Stimulated activated CD4-positive, alpha-beta T cell treated with anti-CD3 and anti-CD28 coated beads, Interleukin-4, amount 100 ng/mL, for 24 hours (primary cell): Measurements from ENCODE around the gene BSND.
"Not testable (repeated sequence)": the region's sequence is repeated elsewhere in the genome, so short reads cannot be mapped to it uniquely, and the experiment has no call there.

Experiments used
- DNase-seq: peaks from one replicate; pipeline ENCODE4 v3.0.0-alpha.2; 2020

Gene BSND

DNA sequence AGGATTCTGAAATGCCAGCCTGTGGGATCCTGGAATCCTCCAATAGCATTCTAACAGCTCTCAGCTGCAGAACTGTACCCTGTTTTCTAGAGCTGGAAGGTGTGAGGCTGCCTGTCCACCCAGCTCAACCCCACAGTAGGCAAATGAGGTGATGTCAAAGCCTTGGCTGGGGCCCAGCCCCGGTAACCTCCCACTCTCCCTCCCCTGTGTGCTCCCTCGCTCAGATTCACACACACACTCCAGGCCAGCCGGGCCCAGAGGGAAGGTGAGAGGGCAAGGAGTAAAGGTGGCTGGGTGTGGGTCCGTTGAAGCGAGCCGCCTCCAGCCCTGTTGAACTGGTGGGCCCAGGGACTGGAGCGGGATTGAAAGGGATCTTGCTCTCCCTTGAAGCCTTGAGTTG lies at the start of gene BSND:
Gene BSND (plus strand): TSS at position 257 of the 400 bp plus-strand sequence. CDS start 254 bp downstream, outside the sequence.
- no peak for DNase-seq

DNA sequence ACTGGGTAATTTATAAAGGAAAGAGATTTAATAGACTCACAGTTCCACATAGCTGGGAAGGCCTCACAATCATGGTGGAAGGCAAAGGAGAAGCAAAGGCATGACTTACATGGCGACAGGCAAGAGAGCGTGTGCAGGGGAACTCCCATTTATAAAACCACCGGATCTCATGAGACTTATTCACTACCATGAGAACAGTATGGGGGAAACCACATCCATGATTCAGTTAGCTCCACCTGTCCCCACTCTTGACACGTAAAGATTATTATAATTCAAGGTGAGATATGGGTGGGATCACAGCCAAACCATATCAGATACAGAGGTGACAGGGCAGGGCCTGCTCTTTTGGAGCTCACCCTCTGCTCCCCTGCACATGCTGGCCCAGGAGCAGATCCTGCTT lies 49.7 kb upstream of the BSND start:
- DNase-seq = no peak

DNA sequence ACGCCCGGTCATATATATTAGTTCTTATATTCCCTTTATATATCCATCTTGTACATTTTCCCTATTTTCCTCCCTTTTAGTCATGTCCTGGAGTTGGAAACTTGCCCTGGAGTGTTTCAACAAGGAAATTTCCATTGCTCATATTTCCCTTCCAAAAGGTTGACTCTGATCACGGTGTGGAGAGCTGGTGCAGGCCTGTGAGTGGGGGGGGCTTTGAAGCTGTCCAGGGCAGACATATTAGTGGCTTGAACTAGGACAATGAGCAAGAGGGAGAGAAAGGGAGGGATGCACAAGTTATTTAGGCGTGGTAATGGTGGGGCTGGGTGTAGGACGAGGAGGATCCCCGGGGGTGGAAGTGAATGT lies 48.7 kb upstream of the BSND start:
- DNase-seq = no peak

DNA sequence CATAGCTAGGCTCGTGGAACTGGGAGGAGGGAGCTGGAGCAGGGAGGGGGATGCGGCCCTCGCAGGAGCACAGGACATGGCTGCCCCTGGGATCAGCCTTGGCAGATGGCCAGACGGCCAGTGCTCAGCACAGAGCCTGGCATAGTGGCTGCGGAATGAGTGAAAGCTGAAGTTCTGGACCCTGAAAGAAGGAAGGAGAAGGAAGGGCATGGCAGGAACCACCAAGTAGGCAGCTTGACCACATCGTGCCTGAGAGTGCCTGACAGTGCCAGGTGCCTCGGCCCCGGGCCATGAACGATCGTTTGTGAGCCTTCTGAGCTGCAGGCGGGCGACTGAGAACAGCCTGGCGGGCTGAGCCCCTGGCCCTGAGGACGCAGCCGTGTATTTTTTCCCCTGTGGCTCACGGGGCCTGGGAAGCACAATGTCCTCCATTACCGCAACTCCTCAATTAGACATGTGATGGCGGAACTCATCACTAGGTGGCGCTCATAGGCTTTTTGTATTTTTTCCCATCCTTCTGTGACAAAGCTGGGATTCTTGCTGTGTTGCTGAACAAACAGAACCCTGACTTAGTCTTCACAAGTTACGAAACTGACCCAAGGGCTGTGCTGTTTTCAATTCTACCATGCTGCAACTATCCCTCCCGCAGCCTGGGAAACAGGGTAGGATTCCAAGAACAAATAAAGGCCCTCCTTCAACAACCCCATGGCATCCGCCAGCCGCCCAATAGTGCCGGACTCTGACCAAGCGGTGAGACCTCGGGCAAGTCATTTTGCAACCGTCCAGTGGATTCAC lies 48.2 kb upstream of the BSND start:
- peak; percentile 52 for DNase-seq

DNA sequence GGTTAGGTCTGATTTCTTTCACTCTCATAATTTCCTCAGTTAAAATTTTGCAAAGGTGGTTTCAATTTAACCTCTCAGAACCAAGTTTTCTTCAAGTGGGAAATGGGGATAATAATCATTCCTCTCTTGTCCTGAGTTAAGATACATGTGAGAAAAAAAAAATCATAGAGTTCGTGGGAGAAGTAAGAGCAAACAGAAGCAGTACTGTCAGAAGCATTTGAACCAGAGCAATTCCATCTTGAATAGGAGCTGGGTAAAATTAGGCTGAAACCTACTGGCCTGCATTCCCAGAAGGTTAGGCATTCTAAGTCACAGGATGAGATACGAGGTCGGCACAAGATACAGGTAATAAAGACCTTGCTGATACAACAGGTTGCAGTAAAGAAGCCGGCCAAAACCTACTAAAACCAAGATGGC lies 46.9 kb upstream of the BSND start:
- no peak for DNase-seq

DNA sequence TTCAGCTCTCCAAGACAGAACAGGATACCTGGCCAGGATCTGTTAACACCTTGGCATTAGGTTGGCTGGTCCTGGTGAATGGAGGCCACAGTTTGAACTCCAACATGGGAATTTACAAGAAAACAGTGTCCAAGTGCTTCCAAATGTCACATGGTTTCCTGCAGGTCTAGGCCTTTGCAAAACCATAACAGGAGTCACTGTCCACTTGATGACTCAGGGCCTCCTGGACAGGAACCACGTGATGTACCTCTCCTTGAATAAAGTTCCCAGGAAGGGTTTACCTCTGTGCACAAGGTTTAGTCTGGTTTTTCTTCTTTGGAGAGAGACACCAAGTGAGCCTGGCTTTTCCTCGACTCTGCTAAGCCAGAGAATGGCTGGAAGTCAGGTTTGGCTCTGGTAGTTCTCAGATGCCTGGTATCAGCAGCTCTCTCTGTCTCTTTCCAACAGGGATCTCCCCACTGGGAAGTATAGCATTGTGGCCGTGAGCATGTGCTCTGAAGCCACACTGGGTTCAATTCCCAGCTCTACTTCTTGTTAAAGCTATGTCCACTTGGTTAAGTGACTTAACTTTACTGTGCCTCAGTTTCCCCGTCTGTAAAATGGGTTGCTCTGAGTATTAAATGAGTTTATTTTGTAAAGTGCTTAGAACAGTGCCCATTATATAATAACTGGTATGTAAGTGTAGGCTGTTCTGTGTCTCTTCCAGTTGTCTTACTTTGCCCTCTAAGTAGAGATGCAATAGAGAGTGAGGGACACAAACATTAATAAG lies 45.6 kb upstream of the BSND start:
- DNase-seq = no peak

DNA sequence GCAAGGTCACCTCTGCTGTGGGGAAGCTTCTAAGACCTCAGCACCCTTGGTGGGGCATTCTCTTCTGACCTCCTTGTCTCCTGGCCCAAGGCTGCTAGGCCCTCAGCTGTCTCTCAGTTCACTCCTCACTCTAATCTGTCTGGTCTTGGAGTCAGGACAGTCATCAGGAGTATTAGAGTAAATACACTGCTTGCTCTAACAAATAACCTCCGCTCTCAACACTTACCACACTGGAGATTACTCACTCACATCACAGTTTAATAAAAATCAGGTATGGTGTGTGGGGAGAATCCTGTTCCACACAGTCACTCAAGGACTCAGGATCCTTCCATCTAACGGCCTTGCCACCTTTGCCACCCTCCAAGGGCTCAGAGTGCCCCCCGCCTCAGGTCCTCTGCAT lies 44.9 kb upstream of the BSND start:
- DNase-seq = no peak

DNA sequence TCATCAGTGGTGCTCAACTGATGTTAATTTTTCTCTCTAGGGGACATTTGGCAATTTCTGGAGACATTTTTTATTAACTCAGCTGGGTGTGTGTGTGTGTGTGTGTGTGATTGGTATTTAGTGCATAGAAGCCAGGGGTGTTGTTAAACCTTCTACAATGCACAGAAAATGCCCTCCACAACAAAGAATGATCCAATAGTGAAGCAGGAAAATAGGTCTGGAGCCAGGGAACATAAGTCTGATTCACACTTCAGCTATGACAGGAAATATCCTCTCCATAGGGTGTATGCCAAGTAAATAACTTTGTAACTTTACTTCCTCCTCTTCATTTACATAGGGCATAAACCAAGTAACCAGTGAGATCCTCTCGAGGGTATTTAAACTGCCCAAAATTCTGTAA lies 43.4 kb upstream of the BSND start:
- no peak for DNase-seq

DNA sequence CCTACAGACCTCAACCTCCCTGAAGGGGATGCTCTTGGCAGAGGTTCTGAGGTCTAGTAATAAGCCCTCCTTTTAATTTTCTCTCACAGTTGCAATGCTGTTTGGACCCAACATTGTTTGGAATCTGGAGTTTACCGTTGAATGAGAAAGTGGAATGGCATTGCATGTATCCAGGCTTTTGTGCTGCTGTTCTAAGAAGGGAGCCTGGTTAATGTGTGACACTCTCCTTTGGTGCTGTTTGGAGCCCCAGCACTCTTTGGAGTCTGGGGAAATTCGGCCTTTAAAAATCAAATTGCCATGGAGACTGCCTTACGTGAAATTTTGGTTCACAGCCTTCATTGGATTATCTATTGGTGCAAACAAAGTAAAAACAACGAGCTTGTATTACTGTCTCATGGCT lies 42.0 kb upstream of the BSND start:
- no peak for DNase-seq

DNA sequence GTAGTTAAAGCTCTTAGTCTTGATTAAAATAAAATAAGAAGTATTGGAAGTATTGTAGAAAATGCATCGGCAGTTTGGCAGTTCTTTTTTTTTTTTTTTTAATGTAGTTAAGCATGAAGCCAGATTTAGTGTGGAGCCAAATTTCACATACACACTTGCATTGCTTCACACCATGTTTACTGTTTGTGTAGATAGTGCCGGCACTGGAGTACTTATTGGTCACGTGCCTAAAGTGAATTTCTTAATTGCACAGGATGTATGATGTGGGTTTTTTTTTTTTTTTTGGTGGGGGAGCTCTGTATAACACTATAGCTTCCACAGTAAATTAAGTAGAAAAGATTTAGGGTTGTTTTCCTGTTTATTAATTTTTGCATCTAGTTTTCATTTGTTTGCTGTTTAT lies 39.5 kb upstream of the BSND start:
- no peak for DNase-seq

DNA sequence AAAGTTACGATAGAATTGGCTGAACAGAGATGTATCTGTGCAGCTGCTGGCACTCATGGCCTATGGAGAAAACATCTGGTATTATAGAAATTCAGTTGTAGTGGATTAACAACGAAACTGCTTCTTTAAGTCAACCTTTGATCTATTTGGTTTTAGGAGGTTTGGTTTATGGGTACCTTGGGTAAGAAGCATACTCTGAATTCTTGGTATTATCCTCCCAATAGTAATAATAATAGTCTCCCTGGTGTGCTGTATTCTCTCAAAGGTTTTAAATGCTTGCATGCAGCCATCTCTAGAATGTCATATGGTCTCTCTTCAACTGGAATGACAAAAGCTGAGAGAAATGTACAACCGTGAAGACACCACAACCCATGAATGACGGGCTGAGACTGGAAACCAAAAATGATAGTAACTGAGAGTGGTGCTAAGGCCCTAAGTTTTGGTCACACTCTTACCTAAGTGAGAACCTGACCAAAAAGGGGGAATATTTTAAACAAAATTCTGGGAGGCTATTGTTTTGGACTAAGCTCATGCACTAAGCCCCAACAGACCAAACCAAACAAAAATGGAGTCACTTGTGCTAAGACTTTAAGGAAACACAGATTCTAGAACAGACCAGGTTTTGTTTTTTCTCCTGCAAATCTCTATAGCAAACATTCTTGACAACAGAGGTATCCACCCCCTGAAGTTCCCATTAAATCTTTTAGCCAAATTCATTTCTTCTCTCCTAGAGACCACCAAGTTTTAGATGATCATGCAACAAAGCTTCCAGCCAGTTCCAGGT lies 35.9 kb upstream of the BSND start:
- DNase-seq = no peak

DNA sequence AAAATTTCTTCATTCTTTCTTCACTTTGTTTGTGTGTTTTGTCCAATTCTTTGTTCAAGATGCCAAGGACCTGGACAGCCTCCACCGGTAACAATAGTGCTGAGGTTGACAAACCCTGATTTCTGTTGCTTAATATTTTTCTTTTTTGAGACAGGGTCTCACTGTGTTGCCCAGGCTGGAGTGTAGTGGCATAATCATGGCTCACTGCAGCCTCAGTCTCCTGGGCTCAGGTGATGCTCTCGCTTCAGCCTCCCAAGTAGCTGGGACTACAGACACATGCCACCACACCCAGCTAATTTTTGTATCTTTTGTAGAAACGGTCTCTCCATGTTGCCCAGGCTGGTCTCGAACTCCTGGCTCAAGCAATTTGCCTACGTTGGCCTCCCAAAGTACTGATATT lies 34.9 kb upstream of the BSND start:
- DNase-seq = not testable (repeated sequence)

DNA sequence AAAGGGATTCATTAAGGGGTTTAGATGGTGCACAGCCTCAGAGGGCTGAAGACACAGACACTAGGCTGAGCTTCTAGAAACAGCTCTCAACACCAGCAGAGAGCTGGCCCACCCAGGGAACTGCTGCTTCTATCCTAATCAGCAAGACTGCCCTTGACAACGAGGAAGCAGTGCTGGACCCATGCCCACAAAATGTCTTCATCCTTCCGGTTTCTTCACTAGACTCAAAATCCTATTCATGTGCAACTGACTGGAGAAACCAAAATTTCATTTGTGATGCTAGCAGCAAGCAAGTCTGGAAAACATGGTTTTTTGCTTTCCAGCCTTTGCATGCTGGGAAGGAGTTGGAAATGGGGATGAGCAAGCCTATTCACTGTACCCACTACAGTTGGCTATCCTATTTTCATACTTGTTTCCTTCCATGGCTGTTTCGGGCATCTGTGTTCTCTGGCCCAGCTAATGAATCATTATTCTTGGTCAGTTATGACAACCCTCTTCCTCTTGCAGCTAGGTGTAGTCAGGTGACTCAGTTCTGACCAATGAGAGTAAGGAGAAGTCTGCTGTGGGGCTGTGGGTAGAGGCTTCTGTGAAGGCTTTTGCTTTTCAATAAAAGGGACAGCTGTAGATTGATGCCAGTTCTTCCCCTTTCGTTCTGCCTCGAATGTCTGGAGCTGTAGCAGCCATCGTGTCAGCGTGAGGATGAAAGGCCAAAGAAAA lies 33.0 kb upstream of the BSND start:
- no peak for DNase-seq

DNA sequence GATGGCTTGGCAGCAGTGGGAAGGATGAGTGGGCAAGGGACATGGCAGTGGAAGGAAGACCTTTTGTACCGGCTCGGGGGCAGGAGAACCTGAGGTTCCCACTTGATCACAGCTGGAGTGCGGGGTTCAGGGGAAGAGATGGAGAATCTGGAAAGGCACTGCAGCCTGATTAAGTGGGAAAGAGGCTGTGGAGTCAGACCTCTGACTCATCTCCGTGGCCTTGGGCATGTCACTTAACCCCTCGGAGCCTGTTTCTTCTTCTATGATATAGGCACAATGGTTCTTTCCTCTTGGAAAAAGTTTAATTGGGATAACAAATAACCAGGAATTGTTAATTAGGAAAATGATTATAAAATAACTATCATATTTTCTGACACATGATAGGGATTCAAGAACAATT lies 31.4 kb upstream of the BSND start:
- DNase-seq = no peak

DNA sequence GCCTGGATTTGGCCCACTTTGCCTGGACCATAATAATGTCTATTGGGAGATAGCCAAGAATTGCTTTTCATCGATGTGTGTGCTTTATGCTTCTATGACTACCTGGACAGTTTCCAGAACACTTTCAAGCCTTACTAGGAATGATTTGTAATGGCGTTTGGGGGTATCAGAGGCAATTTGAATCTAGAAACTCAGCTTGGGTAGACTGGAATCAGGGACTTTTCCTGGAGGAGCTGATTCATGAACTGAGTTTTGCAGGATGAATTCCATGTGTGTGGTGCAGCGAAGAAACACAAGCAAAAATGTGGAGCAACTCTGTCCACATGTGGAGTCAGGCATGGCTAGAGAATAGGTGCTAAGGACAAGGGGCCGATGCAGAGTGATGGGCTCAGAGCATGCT lies 30.2 kb upstream of the BSND start:
- no peak for DNase-seq

DNA sequence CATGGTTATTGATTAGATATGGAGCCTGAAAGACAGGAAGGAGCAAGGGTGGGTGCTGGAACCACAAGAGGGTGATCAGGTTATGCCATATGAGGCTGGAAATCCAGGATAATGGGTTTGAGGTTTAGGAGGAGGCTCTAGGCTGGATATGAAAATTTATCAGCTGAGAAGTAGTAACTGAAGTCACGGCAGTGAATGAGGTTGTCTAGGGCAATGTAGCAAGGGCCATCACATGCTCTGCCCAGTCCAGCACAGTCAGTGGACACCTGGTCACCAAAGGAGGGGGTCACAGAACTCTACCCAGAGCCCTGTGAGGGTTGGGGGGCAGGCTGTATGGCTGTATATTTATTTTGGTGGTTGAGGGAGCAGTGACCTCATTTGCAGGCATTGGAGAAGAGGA lies 28.9 kb upstream of the BSND start:
- DNase-seq = no peak

DNA sequence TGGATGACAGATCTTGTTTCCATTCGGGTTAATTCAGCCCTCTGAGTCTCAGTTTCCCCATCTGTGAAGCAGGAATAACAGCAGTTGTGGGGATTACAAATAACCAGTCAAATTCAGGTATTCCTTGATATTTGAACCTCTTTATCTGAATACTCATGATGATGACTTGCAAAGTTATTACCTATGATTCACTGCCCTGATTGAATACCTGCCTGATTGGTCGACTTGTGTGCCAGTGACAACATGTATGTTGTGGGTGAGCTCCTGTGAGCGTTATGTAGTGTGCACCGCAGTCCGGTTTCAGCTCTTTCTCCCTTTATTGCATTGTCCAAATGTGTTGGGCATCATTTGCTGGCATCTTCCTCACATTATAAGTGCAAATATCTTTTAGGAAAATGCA lies 27.8 kb upstream of the BSND start:
- no peak for DNase-seq

DNA sequence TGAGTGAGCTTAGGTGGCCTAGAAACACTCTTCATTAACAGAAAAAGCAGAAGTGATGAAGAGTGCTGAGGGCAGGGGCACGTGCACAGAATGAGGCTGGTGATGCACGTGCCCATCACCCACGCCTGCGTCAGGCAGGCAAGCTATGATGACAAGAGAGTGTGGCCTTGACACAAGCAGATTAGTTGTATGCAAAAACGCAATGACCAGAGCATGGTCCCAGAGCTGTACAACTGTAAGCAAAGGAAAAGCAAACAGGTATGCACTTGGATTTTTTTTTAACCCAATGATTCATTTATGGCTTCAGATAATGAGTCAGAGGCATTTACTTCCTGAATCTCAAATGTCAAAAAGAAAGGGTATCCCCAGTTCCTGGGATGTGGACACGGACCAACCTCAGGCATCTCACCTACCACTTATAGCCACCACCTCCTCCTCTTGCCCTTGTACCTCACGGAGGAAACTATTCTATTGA lies 27.4 kb upstream of the BSND start:
- DNase-seq = no peak

DNA sequence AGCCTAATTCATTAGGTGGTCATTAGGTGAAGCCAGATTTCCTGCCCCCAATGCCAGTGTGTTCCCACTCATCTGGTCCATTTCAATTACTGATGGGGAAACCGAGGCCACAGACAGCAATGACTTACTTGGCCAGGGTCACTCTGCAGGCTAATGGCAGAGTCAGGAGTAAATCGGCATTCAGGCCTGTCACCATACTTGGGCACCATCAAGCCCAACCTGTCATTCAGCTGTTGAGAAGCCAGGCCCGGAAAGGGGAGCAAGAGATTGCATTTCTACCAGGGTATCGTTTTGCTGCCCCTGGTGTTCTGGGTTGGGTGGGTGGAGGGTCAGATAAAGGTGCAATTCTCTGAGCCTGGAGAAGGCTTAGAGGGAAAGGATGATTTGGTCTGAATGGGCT lies 26.3 kb upstream of the BSND start:
- no peak for DNase-seq

DNA sequence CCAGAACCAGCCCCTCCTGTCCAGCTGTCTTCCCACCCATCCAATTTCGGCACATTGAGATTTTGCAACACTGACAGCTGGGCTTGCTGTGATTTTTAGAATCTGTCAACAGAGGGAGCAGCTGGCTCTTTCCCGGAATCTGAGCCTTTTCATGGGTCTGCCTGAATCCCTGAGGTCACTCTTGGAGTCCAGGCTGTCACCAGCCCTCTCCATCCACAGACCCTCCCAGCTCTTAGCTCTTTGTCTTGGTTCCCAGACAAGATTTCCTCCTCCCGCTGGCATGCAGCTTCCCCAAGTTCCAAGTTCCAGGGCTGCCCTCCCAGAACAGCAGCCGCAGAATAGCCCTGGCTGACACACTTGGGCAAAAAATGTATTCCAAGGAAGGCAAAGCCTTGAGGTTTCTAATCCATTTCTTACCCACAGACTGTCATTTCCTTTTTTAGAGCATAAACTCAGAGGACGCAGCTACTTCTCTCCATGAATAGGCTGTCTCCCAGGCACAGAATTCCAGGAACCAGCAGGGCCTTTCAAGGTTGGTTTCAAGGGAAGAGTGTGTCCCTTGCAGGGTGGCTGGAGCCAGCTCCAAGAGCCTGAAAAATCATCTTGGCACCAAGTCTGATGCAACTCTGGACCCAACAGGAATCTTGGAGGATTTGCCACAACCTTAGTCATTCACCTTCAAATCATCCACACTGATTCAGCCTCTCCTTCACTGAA lies 25.4 kb upstream of the BSND start:
- DNase-seq = no peak

DNA sequence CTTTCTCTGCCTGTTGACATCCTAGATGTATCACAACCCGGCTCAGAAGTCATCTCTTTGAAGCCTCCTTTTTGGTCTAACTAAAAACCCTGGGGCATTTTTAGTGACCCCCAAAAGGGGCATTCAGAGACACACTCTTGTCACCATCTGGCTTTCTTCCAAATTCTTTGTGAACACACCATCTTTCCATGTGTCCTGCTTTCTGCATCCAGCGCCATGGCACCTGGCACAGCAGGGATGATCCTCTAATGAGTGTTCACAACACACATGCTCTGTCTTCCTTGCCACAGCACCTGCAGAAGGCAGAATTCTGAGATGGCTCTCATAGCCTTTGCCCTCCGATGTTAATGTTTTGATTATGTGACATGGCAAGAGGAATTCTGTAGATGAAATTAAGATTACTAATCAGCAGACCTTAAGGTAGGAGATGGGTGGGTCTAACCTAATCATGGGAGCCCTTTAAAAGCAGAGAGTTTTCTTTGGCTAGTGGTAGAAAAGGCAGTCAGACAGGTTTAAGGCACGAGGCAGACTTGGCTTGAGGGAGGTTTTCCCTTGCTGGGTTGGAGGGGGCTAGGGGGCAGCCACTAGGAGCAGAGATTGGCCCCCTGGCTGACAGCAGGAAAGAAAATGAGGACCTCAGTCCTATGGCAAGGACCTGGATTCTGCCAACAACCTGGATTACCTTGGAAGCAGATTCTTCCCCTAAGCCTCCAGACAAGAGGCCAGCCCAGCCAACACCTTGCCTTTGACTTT lies 23.2 kb upstream of the BSND start:
- no peak for DNase-seq

DNA sequence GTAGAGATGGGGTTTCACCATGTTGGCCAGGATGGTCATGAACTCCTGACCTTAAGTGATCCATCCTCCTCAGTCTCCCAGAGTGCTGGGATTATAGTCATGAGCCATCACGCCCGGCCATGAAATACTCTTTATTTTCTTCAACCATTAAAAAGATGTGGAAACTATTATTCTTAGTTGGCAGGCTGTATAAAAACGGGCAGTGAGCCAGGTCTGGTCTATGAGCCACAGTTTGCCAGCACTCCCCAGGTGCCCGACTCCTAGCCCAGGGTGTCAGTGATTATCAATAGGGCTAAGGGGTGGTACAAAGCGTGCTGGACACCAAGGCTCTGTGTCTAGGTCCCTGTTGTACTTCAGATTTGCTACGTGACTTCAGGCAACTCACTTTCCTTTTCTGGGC lies 22.0 kb upstream of the BSND start:
- no peak for DNase-seq
